Gastrocnemius medialis (tissue), 4 donors: ENCODE results near the gene ETDC.

Source experiments
- POLR2A ChIP-seq, 2 donors: fragments of 450-650 bp; IDR thresholded peaks; one replicate each; pipeline ENCODE4 v1.6.1; 2017; ENCODE audit warnings: antibody characterized with exemption in 2 of 2, mild to moderate bottlenecking in 2 of 2, moderate library complexity in 2 of 2
- TF ChIP-seq, protein P1 (sequence below), 5 experiments: fragments of 450-650 bp in 3 of 5; fragments of 200-600 bp in 2 of 5; sonication (generic) in 2 of 5; IDR thresholded peaks in 4 of 5; conservative IDR thresholded peaks in 1 of 5; 1 replicate in 4 of 5; 2 replicates in 1 of 5; pipeline ENCODE4 v1.5.1; 2016 to 2019; ENCODE audit warnings: antibody characterized with exemption in 5 of 5, mild to moderate bottlenecking in 3 of 5, moderate library complexity in 3 of 5

DNA sequence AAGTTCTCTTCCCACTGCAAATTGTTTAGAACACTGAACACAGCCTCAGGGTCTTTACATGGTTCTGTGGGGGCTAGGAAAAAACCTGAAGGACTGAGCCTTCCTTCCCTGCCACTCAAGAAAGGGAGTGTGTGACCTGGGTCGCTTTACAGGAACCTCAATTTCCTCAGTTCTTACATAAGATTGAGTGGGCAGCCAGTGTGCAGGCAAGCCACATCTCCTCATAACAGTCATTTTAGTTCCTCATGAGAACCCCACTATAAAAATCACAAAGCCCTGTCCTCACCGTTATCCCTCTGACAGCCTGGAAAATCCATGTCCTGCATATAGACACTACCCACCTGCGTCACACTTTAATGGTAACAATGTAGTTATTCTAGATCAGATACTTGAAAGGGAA is 2.1 kb upstream of the ETDC start:
- TF ChIP-seq, protein P1, sequence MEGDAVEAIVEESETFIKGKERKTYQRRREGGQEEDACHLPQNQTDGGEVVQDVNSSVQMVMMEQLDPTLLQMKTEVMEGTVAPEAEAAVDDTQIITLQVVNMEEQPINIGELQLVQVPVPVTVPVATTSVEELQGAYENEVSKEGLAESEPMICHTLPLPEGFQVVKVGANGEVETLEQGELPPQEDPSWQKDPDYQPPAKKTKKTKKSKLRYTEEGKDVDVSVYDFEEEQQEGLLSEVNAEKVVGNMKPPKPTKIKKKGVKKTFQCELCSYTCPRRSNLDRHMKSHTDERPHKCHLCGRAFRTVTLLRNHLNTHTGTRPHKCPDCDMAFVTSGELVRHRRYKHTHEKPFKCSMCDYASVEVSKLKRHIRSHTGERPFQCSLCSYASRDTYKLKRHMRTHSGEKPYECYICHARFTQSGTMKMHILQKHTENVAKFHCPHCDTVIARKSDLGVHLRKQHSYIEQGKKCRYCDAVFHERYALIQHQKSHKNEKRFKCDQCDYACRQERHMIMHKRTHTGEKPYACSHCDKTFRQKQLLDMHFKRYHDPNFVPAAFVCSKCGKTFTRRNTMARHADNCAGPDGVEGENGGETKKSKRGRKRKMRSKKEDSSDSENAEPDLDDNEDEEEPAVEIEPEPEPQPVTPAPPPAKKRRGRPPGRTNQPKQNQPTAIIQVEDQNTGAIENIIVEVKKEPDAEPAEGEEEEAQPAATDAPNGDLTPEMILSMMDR (IDR thresholded peaks at IDR 0.05 in 4 of 5, conservative IDR thresholded peaks at IDR 0.05 in 1 of 5), result no peak
- TF ChIP-seq POLR2A (IDR thresholded peaks at IDR 0.05), result no peak
